H1 (cell line): Measurements from ENCODE around the gene ACP3. TPM values are rescaled to one million over a fixed set of nuclear protein-coding genes. Genes with fewer than 3 reads are reported as not detected.

Source experiments
- CTCF ChIA-PET: fragments of 300-600 bp; sonication (Branson Sonifier 250); formaldehyde crosslinking; loops from one replicate; lab custom pipeline; 2021; ENCODE audit not compliant: partially characterized antibody; lab: Charles Lee
- POLR2A ChIA-PET: fragments of 300-600 bp; sonication (Branson Sonifier 250); formaldehyde crosslinking; loops from one replicate; lab custom pipeline; 2021; ENCODE audit warnings: inconsistent platforms; ENCODE audit not compliant: partially characterized antibody; lab: Charles Lee
- DNase-seq, 2 experiments: peaks; one replicate each; pipeline versions ENCODE4 v3.0.0 to v3.0.0-alpha.2; 2010 to 2022; ENCODE audit warnings: low spot score in 2 of 2, low read depth in 1 of 2, mixed read lengths in 1 of 2
- FAIRE-seq: peaks from 2 replicates; lab custom pipeline; 2011; peaks lifted over from hg19 to GRCh38; lab: Jason Lieb, UNC
- H2AFZ ChIP-seq: 2 replicates; pipeline ENCODE4 v1.8.1; 2012; ENCODE audit warnings: low read length, inconsistent platforms
- H2AK5ac ChIP-seq: 2 replicates; pipeline ENCODE4 v1.6.1; 2013; ENCODE audit warnings: low read depth, low read length
- H2BK120ac ChIP-seq: replicated peaks from 2 replicates; pipeline ENCODE3; 2013; ENCODE audit warnings: low read depth, low read length, inconsistent platforms
- H2BK12ac ChIP-seq: 2 replicates; pipeline ENCODE4 v1.6.1; 2013; ENCODE audit warnings: low read depth, low read length
- H2BK15ac ChIP-seq: 2 replicates; pipeline ENCODE4 v1.6.1; 2013; ENCODE audit warnings: low read length
- H2BK20ac ChIP-seq: 2 replicates; pipeline ENCODE4 v1.6.1; 2013; ENCODE audit warnings: low read length
- H2BK5ac ChIP-seq: 2 replicates; pipeline ENCODE4 v1.6.1; 2013; ENCODE audit warnings: low read depth, low read length
- H3K14ac ChIP-seq: 2 replicates; pipeline ENCODE4 v1.6.1; 2013; ENCODE audit warnings: inconsistent platforms; ENCODE audit not compliant: insufficient read length
- H3K18ac ChIP-seq: 2 replicates; pipeline ENCODE4 v1.6.1; 2013; ENCODE audit warnings: low read length; ENCODE audit errors: extremely low read depth
- H3K23ac ChIP-seq: 2 replicates; pipeline ENCODE4 v1.6.1; 2013; ENCODE audit warnings: inconsistent platforms; ENCODE audit not compliant: insufficient read length
- H3K23me2 ChIP-seq: 2 replicates; pipeline ENCODE4 v1.6.1; 2013; ENCODE audit warnings: low read depth, low read length
- H3K27ac ChIP-seq: 2 replicates; pipeline ENCODE4 v1.6.1; 2011; ENCODE audit warnings: low read depth, low read length, inconsistent platforms
- H3K27me3 ChIP-seq, 4 experiments: replicated peaks in 1 of 4; 1 replicate in 1 of 4; 2 replicates in 3 of 4; pipeline versions ENCODE4 v1.6.1 to v1.8.1; 2011 to 2013; ENCODE audit warnings: low read length in 3 of 4, mild to moderate bottlenecking in 3 of 4, inconsistent platforms in 2 of 4, mixed read lengths in 2 of 4, moderate library complexity in 1 of 4; ENCODE audit not compliant: control insufficient read depth in 3 of 4, insufficient read depth in 3 of 4; ENCODE audit errors: extremely low read depth in 1 of 4
- H3K36me3 ChIP-seq, 4 experiments: 2 replicates each; pipeline versions ENCODE4 v1.6.1 to v1.8.1; 2011 to 2013; ENCODE audit warnings: mild to moderate bottlenecking in 4 of 4, low read length in 3 of 4, moderate library complexity in 2 of 4, control low read depth in 1 of 4, inconsistent platforms in 1 of 4; ENCODE audit not compliant: insufficient read depth in 4 of 4, control insufficient read depth in 2 of 4
- H3K4ac ChIP-seq: replicated peaks from 2 replicates; pipeline ENCODE3; 2013; ENCODE audit warnings: low read length, low read depth, mixed read lengths, inconsistent platforms; ENCODE audit not compliant: insufficient read length
- H3K4me1 ChIP-seq, 4 experiments: replicated peaks in 1 of 4; 1 replicate in 1 of 4; 2 replicates in 3 of 4; pipeline versions ENCODE4 v1.6.1 to v1.8.1; 2011 to 2013; ENCODE audit warnings: low read length in 3 of 4, inconsistent platforms in 2 of 4, mixed read lengths in 1 of 4; ENCODE audit not compliant: insufficient read depth in 4 of 4, control insufficient read depth in 3 of 4
- H3K4me2 ChIP-seq, 2 experiments: 2 replicates each; pipeline versions ENCODE4 v1.6.1 to v1.8.1; 2011 to 2013; ENCODE audit warnings: low read depth in 2 of 2, low read length in 2 of 2, control low read depth in 1 of 2, inconsistent platforms in 1 of 2, mild to moderate bottlenecking in 1 of 2; ENCODE audit not compliant: insufficient read depth in 1 of 2
- H3K4me3 ChIP-seq, 4 experiments: fragments of 200-600, 300-600 bp in 1 of 4; sonication (generic), shearing (Covaris generic), sonication (Bioruptor Twin) in 1 of 4; 2 replicates each; pipeline versions ENCODE4 v1.5.1 to v1.8.1; 2011 to 2016; ENCODE audit warnings: low read length in 4 of 4, low read depth in 3 of 4, control low read depth in 2 of 4, inconsistent platforms in 2 of 4, mild to moderate bottlenecking in 2 of 4, mixed read lengths in 1 of 4, moderate library complexity in 1 of 4; ENCODE audit not compliant: insufficient read depth in 2 of 4; ENCODE audit errors: extremely low read depth in 1 of 4
- H3K56ac ChIP-seq: replicated peaks from 2 replicates; pipeline ENCODE3; 2013; ENCODE audit warnings: low read depth, mild to moderate bottlenecking, mixed read lengths, low read length, inconsistent platforms; ENCODE audit not compliant: insufficient read length
- H3K79me1 ChIP-seq: 2 replicates; pipeline ENCODE4 v1.6.1; 2013; ENCODE audit warnings: low read depth, low read length, control low read depth
- H3K79me2 ChIP-seq, 2 experiments: 2 replicates each; pipeline versions ENCODE4 v1.6.1 to v1.8.1; 2012 to 2013; ENCODE audit warnings: low read length in 2 of 2, mild to moderate bottlenecking in 2 of 2, inconsistent platforms in 1 of 2; ENCODE audit not compliant: insufficient read depth in 2 of 2, control insufficient read depth in 1 of 2
- H3K9ac ChIP-seq, 4 experiments: replicated peaks in 1 of 4; 1 replicate in 1 of 4; 2 replicates in 3 of 4; pipeline versions ENCODE4 v1.6.1 to v1.8.1; 2011 to 2013; ENCODE audit warnings: low read depth in 3 of 4, low read length in 3 of 4, control low read depth in 2 of 4, mild to moderate bottlenecking in 2 of 4, moderate library complexity in 2 of 4, inconsistent platforms in 1 of 4; ENCODE audit errors: extremely low read depth in 1 of 4
- H3K9me3 ChIP-seq, 2 experiments: 2 replicates each; pipeline versions ENCODE4 v1.6.1 to v1.8.1; 2012 to 2013; ENCODE audit warnings: mild to moderate bottlenecking in 2 of 2, moderate library complexity in 2 of 2, control low read depth in 1 of 2, inconsistent platforms in 1 of 2, low read depth in 1 of 2, low read length in 1 of 2, mixed read lengths in 1 of 2; ENCODE audit not compliant: insufficient read depth in 2 of 2
- H4K20me1 ChIP-seq, 2 experiments: replicated peaks in 1 of 2; 2 replicates each; pipeline versions ENCODE3 to v1.8.1; 2011 to 2013; ENCODE audit warnings: inconsistent platforms in 2 of 2, low read length in 2 of 2, mild to moderate bottlenecking in 1 of 2; ENCODE audit not compliant: insufficient read depth in 2 of 2, control insufficient read depth in 1 of 2
- H4K5ac ChIP-seq: 2 replicates; pipeline ENCODE4 v1.6.1; 2013; ENCODE audit warnings: low read length, low read depth, mixed read lengths, inconsistent platforms; ENCODE audit not compliant: insufficient read length
- H4K8ac ChIP-seq: 2 replicates; pipeline ENCODE4 v1.8.0; 2013; ENCODE audit warnings: mild to moderate bottlenecking, moderate library complexity, low read length, inconsistent platforms; ENCODE audit not compliant: insufficient read depth; ENCODE audit errors: extremely low read depth
- H4K91ac ChIP-seq: replicated peaks from 2 replicates; pipeline ENCODE3; 2013; ENCODE audit warnings: low read length, mixed read lengths, inconsistent platforms; ENCODE audit not compliant: insufficient read length
- CHD1 ChIP-seq: IDR thresholded peaks from 2 replicates; pipeline ENCODE4 v1.6.1; 2012; ENCODE audit warnings: low read depth, low read length, improper control_type of control experiment
- MAFK ChIP-seq: IDR thresholded peaks from 2 replicates; pipeline ENCODE4 v1.6.1; 2012; ENCODE audit warnings: low read depth, mild to moderate bottlenecking, improper control_type of control experiment, low read length
- SRF ChIP-seq: IDR thresholded peaks from 2 replicates; pipeline ENCODE4 v1.6.1; 2011; ENCODE audit warnings: mild to moderate bottlenecking, low read depth, low read length, moderate library complexity
- WGBS, 2 experiments: shearing (Covaris generic) in 1 of 2; methylation state at CpG; one replicate each; pipeline versions ENCODE4 v1.1.6 to v1.1.7; 2013 to 2015; ENCODE audit warnings: low lambda C conversion rate in 2 of 2, mixed read lengths in 2 of 2, inconsistent platforms in 1 of 2, low coverage in 1 of 2, missing lambda C conversion rate in 1 of 2; ENCODE audit not compliant: insufficient replicate concordance in 2 of 2, insufficient coverage in 1 of 2, insufficient read length in 1 of 2; ENCODE audit errors: extremely low coverage in 1 of 2, missing lambda C conversion rate in 1 of 2; 5-methylcytosine and 5-hydroxymethylcytosine counted together
- polyA plus RNA-seq, 7 experiments: library from polyadenylated mRNA; depleted of rRNA in 3 of 7; stranded (reverse) in 5 of 7; unstranded in 2 of 7; fragments of >200 nt in 5 of 7; fragments of 200-250 nt in 2 of 7; gene quantifications; 1 replicate in 5 of 7; 2 replicates in 1 of 7; 4 replicates in 1 of 7; pipeline versions ENCODE4 v1.2.1 to v1.2.3, GENCODE V29; 2011 to 2013; ENCODE audit warnings: missing spikeins in 2 of 7, mixed read lengths in 2 of 7
- total RNA-seq: library from RNA; stranded (reverse); fragmentation: NEBNext Ultra II Directional; extraction: Animal tissue kit (Norgen Biotek cat#: 25700); gene quantifications from 2 replicates; pipeline ENCODE4 v1.2.1, GENCODE V29; 2021

ACP3 gene
- total and polyA plus RNA-seq, 2 of the 8 experiments (the other 6 are each of a cell fraction or from before 2014, with no cell fraction given): 1.2 to 1.4 TPM

DNA sequence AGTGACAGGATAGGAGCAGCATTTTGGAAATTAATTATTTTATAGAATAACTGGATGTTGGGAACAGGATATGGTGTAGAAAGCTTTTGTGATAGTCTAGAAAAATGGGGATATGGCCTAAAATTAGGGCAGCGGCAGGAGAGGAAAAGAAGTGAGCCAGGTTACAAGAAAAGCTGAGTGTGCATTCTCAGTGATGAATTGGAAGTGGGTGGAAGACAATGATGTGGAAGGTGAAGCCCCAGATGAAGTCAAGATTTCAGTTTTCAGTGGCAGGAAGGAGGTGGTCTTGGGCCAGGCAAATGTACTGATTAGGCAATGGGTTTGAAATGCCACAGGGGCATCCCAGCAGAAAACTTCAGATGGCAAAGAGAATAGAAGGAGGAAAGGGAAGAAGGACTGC is 33.6 kb downstream of the ACP3 start:
- Histone ChIP-seq H4K5ac (no peak overlapping the region), H3K79me2 (no peaks in the 10 kb centered on the region), H3K9ac (no peak overlapping the region), H3K18ac (no peak overlapping the region; the same call in 1 of the 2 replicates), H3K4ac (no peak overlapping the region), H3K23me2 (no peaks in the 10 kb centered on the region), H3K4me1 (peaks cover 0 to 16% (median 8%) of the 10 kb centered on the region in 4 experiments; a peak in 3 of 7 replicates), H3K56ac (no peak overlapping the region), H4K20me1 (no peaks in the 10 kb centered on the region), H2BK15ac (no peak overlapping the region), H2BK5ac (peak overlapping the region; percentile 50; the same call in 1 of the 2 replicates), H3K14ac (no peak overlapping the region), H2BK20ac (peak overlapping the region; percentile 8; the same call in 1 of the 2 replicates), H3K36me3 (no peaks in the 10 kb centered on the region), H4K8ac (no peak overlapping the region), H3K9me3 (no peaks in the 10 kb centered on the region), H2BK12ac (no peak overlapping the region), H3K4me3 (no peak overlapping the region; a peak in 1 of 8 replicates), H4K91ac (peak overlapping the region; percentile 59), H2AFZ (no peak overlapping the region; the same call in 1 of the 2 replicates), H3K27me3 (no peaks in the 10 kb centered on the region), H2BK120ac (peak overlapping the region; percentile 69), H3K4me2 (peak overlapping the region; percentile 12 to 53; a peak in 3 of 4 replicates), H2AK5ac (no peak overlapping the region), H3K23ac (no peak overlapping the region), H3K79me1 (no peaks in the 10 kb centered on the region), H3K27ac (0 out of 2 replicates have a peak overlapping the region, but pooled peaks have one; percentile 26)
- ChIA-PET CTCF (interaction anchor here (0.8 to 20.7 kb wide), 15 partner anchors 7 to 119 kb away, joined by 3 to 486 read pairs (median 5); partner anchors contain the start of gene ACP3), POLR2A (interaction anchor here (3.1 to 6.4 kb wide), 2 partner anchors 31 to 46 kb away, joined by 11 to 32 read pairs; no protein-coding TSS in a partner anchor)
- TF ChIP-seq SRF (no peak), CHD1 (no peak), MAFK (peak; percentile 38; the same call in 1 of the 2 replicates)
- 15% methylated on average over 1 of the region's 1 CpG; no CpG with 5 or more reads in 1 of the 2 experiments for WGBS, 2 experiments
- FAIRE-seq (no peak), DNase-seq (no peak)
